Dermis blood vessel endothelial cell (primary cell): Measurements from ENCODE around the gene VWA8. TPM values are rescaled to one million over a fixed set of nuclear protein-coding genes. Genes with fewer than 3 reads are reported as not detected.
A peak's percentile ranks its signal among the peaks of the same experiment; 100 is the strongest.
"Not testable (repeated sequence)": the region's sequence is repeated elsewhere in the genome, so short reads cannot be mapped to it uniquely, and the experiment has no call there.

Experiments used
- DNase-seq: peaks from one replicate; pipeline ENCODE4 v3.0.0; 2010
- total RNA-seq: library from RNA; depleted of rRNA; stranded (reverse); fragments of >200 nt; gene quantifications from 2 replicates; pipeline ENCODE4 v1.2.3, GENCODE V29; 2014

Gene VWA8
- total RNA-seq, 1 donor from 2014 or later = 12.6 TPM

DNA sequence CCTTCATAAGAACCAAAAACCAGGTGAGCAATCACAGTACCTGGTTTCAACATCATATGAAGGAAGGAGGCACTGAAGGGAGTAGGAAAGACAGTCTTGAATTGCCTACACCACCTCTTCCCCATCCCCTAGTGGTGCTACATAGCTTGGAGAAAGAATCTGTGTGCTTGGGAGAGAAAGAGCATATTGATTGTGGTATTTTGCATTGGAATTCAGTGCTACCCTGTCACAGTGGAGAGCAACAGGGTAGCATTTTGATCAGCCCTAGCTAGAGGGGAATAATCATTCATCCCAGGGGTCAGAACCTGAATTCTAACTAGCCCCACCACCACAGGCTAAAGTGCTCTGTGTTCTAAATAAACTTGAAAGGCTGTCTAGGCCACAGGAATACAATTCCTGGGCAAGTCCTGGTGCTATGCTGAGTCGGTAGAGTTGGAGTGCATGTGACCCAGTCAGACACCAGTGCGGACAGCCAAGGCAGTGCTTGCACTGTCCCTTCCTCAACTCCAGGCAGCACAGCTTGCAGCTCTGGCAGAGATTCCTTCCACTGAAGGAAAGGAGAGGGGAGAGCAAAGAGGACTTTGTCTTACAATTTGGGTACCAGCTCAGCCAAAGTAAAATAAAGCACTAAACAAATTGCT, 158.7 kb downstream of the VWA8 start:
- DNase-seq = no peak

DNA sequence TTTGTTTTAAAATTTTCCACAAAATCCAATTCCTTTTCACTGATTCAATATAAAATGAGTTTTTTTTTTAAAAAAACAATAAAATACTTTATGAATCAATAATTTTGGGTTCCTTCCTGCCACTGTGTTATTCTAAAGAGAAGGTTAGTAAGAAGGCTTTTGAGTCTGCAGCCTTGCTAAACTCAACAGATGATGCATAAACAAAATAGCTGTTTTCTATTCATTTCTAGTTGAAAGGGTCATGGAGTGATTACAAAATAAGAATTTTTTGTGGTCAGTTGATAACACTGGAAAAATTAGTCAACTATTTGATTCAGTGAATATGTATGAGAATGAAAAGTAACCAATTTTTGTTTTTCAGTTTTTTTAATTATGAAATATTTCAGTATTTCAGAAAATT, 169.9 kb downstream of the VWA8 start:
- DNase-seq = no peak

DNA sequence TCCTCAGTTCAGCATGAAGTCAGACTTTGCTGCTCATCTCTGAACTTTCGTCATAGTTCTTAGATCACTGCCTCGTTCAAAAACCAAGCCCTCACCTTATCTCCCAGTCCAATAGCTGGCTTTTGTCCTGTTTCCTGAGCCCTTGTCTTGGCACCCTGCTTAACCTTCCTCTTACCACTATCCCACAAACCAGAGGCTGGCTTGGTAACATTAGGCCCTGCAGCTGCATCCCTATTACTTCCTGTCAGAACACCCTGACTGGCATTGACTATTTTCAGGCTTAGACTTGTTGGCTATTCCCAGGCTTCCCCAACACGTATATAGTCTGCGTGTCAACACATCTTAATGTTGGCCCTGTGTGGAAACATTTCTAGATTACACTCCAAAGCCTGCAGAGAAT, 172.4 kb downstream of the VWA8 start:
- peak; percentile 96 for DNase-seq

GRCh38 chr13:41785402-41786172, 175.3 kb downstream of the VWA8 start:
- no peak for DNase-seq

DNA sequence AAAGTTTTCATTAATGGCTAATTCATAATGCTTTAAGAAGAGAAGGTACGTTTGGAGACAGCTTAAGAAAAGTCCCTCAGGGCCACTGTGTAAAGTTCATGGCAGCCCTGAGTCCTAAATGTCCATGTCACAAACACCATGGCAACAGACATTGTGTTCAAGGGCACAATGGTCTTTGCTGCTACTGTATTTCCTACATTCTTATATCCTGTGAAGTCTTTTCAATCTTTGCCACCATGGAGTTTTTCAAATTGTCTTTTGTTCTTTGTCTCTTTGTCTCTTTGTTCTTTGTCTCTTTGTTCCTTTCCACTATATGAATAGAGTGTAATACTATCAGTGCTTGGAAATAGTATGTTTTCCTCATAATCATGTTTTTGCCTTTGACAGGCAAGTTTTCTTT, 178.8 kb downstream of the VWA8 start:
- DNase-seq = peak; percentile 24

- DNase-seq = peak; percentile 9
These were observed 179.9 kb downstream of the VWA8 start for GRCh38 chr13:41780715-41781706.

GRCh38 chr13:41775251-41775650, 185.7 kb downstream of the VWA8 start:
- no peak for DNase-seq

- DNase-seq = no peak
These were observed 186.2 kb downstream of the VWA8 start for GRCh38 chr13:41774605-41775218.

DNA sequence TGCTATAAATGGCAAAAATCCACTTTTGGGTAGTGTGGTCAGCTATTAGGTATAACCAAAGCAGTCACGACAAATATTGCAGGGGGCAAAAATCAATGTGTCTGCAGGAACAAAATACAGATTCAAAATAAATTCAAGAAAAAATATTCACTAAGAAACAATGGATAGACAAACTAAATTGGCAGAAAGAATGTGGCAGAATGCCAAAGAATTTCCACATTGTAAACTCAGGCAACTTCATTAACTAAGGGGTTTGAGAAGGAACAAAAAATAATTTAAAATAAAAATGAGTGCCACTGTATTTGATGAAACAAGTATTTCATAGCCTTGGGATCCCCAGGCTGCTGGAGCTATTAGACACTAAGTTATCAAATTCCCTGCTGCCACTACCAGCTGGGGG, 193.1 kb downstream of the VWA8 start:
- peak; percentile 68 for DNase-seq

- no peak for DNase-seq
These were observed 194.5 kb downstream of the VWA8 start for GRCh38 chr13:41766439-41766838.

DNA sequence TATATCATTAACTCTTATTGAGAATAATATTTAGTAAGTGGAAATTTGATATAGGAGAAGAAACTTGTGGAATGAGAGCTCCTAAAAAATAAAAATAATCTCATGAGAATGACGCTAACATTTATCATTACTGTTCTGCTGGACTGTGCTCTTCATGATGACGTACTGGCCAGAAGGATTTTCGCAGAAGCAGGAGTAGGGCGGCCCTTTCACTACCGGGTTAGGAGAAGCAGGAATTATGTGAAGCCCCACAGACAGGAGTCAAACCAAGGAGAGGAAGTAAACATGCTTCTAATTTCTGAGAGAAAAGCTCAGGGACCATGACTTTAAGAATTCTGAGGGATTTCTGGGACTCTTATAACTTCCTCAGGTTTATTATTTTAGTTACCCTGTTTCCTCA, 195.1 kb downstream of the VWA8 start:
- no peak for DNase-seq

DNA sequence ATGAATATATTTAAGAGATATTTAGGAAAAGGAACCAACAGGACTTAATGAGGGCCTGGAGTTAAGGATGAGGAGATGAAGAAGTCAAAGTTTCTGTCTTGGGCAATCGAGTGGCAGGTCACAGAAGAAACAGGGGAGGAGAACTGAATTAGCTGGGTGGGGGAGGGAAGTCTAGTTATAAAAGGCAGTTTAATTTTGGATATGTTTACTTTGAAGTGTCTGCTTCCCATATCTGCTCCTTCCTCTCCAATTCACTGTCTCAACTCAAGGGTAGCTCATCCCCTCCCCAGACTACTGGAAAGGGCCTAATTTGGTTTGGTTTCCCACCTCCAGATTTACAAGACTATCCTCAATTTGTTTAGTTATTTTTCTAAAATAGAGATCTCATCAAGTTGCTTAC, 195.9 kb downstream of the VWA8 start:
- DNase-seq = no peak

DNA sequence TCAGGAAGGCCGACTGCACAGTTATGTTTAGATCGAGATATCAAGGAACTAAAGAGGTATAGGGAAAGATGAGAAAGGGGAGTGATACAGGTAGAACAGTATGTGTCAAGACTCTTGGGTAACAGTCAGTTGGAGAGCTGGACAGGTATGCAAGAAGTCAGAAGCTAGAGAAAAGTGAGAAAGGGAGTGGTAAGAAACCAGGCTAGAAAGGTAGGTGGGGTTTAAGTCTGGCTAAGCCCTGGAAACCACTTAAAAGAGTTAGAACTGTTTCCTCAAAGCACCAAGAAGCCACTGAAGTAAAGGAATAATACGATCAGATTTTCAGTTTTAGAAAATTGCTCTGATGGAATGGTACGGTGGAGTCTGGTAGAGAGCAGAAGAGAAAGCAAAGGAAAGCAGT, 196.4 kb downstream of the VWA8 start:
- DNase-seq = no peak

- no peak for DNase-seq
These were observed 197.1 kb downstream of the VWA8 start for GRCh38 chr13:41763782-41764181.

DNA sequence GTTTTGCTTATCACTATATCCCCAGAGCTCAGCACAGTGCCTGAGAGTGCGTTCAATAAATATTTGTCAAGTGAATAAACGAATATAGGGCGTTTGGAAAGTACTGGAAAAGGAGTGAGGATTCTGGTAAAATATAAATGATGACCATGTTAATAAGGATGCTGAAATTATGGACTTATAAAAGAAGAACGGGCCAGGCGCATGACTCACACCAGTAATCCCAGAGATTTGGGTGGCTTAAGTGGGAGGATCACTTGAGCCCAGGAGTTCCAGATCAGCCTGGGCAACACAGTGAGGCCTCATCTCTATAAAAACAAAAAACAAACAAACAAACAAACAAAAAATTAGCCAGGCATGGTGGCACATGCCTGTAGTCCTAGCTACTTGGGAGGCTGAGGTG, 198.1 kb downstream of the VWA8 start:
- no peak for DNase-seq

GRCh38 chr13:41756198-41756880, 204.6 kb downstream of the VWA8 start:
- DNase-seq = no peak

DNA sequence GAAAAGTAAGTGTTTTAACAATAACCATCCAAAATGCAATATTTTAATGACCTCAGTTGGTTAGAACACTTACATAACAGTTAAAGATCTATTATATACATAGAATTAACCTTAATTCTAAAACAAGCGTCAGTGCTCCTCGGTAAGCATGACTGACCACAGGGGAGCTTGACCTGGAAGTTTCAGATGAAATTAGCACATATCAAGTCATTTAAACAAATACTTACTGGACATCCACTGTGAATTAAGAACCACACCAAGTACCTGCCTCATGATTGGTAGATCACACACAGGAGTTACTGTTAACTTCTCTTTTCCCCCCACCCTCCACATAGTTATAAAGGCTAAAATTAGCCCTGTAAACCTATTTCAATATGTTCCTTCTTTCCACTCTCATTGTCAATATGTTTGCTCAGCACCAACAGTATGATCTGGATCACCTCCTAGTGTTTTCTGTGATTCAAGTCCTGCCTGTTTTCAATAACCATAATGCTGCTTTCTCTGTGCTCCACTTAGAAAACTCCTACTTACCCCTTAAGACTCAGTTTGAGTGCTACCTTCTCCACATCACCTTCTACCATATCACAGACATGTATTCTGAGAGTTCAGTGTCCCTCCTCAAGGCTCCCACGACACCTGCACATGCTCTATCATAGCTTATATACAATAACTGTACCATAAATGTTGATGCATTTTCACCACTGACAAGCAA, 209.0 kb downstream of the VWA8 start:
- DNase-seq = no peak

DNA sequence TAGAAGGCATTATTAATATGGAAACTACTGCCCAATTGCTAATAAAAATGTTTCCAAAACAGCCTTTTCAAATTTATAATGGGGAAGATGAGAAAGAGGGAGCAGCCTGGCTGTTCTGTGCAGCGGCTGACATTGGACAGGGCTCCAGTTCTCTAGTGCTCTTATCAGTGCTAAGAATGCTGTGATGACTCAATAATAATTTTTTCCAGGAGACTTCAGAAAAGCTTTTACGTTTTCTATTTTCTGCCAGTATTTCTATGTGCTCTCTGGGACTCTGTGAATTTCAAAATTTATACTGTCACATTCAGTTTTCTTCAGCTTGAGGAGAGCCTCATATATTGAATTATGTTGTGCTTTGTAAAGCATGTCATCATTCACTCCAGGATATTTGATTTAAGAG, 209.6 kb downstream of the VWA8 start:
- no peak for DNase-seq

DNA sequence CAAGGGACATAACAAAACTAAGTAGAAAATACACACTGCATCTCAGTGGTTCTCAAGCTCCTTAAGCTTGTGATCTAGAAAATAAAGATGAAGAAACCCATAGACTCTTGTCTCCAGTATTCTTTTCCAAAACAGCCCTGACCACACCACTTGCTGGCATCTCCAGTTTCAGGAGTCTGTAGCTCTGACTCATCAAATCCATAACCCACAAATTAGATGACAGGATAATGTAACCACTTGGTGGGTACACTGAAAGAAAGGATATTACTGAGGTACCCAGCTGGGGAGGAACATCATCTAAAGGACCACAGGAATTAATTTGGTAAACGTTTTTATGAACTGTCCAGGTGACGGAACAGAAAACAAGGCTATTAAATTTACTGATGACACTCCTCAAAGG, 214.7 kb downstream of the VWA8 start:
- DNase-seq = no peak

DNA sequence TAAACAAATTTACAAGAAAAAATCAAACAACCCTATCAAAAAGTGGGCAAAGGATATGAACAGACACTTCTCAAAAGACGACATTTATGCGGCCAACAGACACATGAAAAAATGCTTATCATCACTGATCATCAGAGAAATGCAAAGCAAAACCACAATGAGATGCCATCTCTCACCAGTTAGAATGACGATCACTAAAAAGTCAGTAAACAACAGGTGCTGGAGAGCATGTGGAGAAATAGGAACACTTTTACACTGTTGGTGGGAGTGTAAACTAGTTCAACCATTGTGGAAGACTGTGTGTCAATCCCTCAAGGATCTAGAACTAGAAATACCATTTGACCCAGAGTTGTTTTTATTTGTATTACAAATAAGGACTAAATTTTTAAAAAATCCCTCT, 215.4 kb downstream of the VWA8 start:
- DNase-seq = not testable (repeated sequence)

DNA sequence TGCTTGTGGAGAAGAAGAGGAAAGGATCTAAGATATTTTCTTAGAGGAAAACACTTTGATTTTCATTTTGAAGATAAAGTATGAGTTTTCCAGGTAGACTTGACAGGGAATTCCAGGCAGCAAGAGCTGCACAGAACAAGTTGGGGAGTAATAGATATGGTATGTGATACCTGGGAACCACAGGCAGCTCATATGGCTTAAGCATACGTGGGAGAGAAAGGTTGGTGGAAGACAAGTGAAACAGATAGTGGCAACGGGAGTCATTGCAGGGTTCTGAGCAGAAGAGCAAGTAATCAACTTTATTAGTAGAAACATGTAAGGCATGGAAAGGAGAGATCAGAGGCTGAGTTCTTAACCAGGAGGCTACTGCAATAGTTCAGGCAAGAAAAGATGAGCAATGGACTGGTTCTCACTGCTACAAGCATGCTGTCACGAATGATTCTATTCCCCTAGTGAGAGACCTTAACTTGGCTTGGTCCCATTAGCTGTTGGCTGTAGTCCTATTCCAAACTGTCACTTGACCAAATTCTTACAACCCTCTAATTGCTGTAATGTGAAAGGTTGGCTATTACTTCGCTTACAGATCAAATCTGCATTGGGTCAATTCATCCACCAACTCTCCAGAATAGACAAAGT, 217.9 kb downstream of the VWA8 start:
- no peak for DNase-seq
